Uterus (tissue), 4 donors: ENCODE data around the gene LRRIQ1. TPM values are rescaled to one million over a fixed set of nuclear protein-coding genes. Genes with fewer than 3 reads are reported as not detected.

ENCODE experiments used
- DNase-seq, 2 donors: peaks; one replicate each; pipeline ENCODE4 v3.0.0-alpha.2; 2019 to 2020
- H3K27ac ChIP-seq, 2 donors: fragments of 200-600 bp; sonication (generic); 1 replicate in 1 of 2; 2 replicates in 1 of 2; pipeline ENCODE4 v1.5.1; 2016 to 2018
- H3K27me3 ChIP-seq, 2 donors: fragments of 200-600 bp; sonication (generic); one replicate each; pipeline ENCODE4 v1.5.1; 2018 to 2019; ENCODE audit warnings: control low read depth in 1 of 2
- H3K36me3 ChIP-seq, 2 donors: fragments of 200-600 bp; sonication (generic); one replicate each; pipeline ENCODE4 v1.5.1; 2019; ENCODE audit warnings: control low read depth in 1 of 2
- H3K4me1 ChIP-seq, 2 donors: fragments of 200-600 bp; sonication (generic); one replicate each; pipeline ENCODE4 v1.5.1; 2018 to 2019; ENCODE audit warnings: control low read depth in 1 of 2
- H3K4me3 ChIP-seq, 2 donors: fragments of 200-600 bp; sonication (generic); 1 replicate in 1 of 2; 2 replicates in 1 of 2; pipeline ENCODE4 v1.5.1; 2018 to 2019; ENCODE audit warnings: mild to moderate bottlenecking in 1 of 2
- H3K9me3 ChIP-seq, 2 donors: fragments of 200-600 bp; sonication (generic); one replicate each; pipeline ENCODE4 v1.5.1; 2019; ENCODE audit warnings: control low read depth in 1 of 2
- POLR2A ChIP-seq, 2 donors: fragments of 450-650 bp; IDR thresholded peaks; one replicate each; pipeline ENCODE4 v1.6.1; 2016; ENCODE audit warnings: antibody characterized with exemption in 2 of 2, mild to moderate bottlenecking in 1 of 2, moderate library complexity in 1 of 2
- intact Hi-C: fragments of 100-400 bp; cut with DNase I; formaldehyde crosslinking; loops from one replicate; pipeline ENCODE4 v1.15.1; 2023; ENCODE audit warnings: low total_unique reads
- total RNA-seq, 4 donors: library from RNA; depleted of rRNA in 3 of 4; stranded (reverse); fragments of >200 nt in 3 of 4; gene quantifications; one replicate each; pipeline versions ENCODE4 v1.1.0 to v1.2.4, GENCODE V29; 2014 to 2023
- TF ChIP-seq, protein P1 (sequence below), 4 experiments: fragments of 200-600 bp in 2 of 4; fragments of 450-650 bp in 2 of 4; sonication (generic) in 2 of 4; IDR thresholded peaks; one replicate each; pipeline ENCODE4 v1.5.1; 2016 to 2019; ENCODE audit warnings: antibody characterized with exemption in 4 of 4, mild to moderate bottlenecking in 2 of 4, moderate library complexity in 1 of 4
- donor health status: DM: yes; HTN: yes; CAD: no.

Gene LRRIQ1
- total RNA-seq, 4 donors from 2014 or later, result 0.51 to 13.1 (median 1.9) TPM

DNA sequence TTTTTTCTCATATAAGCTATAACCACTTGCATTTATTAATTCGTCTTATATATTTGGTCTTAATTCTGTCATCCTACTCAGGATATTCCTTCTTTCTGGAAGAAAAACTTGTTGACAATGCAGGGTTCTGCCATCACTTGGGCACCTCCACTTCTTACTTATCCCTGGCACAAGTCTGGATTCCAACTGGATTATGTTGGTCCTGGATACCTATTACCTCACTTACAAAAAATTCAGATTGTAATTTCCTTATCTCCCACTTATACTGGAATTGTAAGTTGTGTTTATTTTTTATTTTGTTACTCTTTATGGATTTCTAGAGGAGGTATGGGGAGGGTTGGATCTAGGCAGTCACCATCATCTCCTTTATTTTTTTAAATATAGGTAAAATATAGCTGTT is 36.7 kb downstream of the LRRIQ1 start:
- no peaks in the 10 kb centered on the region for H3K4me1 ChIP-seq
- no peaks in the 10 kb centered on the region for H3K36me3 ChIP-seq
- no peak for TF ChIP-seq POLR2A (IDR thresholded peaks at IDR 0.05)
- TF ChIP-seq, protein P1, sequence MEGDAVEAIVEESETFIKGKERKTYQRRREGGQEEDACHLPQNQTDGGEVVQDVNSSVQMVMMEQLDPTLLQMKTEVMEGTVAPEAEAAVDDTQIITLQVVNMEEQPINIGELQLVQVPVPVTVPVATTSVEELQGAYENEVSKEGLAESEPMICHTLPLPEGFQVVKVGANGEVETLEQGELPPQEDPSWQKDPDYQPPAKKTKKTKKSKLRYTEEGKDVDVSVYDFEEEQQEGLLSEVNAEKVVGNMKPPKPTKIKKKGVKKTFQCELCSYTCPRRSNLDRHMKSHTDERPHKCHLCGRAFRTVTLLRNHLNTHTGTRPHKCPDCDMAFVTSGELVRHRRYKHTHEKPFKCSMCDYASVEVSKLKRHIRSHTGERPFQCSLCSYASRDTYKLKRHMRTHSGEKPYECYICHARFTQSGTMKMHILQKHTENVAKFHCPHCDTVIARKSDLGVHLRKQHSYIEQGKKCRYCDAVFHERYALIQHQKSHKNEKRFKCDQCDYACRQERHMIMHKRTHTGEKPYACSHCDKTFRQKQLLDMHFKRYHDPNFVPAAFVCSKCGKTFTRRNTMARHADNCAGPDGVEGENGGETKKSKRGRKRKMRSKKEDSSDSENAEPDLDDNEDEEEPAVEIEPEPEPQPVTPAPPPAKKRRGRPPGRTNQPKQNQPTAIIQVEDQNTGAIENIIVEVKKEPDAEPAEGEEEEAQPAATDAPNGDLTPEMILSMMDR (IDR thresholded peaks at IDR 0.05), result no peak
- intact Hi-C loops, result no loop called here
- no peak overlapping the region for H3K4me3 ChIP-seq
- no peaks in the 10 kb centered on the region for H3K27me3 ChIP-seq
- DNase-seq, result no peak
- no peaks in the 10 kb centered on the region for H3K9me3 ChIP-seq
- no peak overlapping the region for H3K27ac ChIP-seq

DNA sequence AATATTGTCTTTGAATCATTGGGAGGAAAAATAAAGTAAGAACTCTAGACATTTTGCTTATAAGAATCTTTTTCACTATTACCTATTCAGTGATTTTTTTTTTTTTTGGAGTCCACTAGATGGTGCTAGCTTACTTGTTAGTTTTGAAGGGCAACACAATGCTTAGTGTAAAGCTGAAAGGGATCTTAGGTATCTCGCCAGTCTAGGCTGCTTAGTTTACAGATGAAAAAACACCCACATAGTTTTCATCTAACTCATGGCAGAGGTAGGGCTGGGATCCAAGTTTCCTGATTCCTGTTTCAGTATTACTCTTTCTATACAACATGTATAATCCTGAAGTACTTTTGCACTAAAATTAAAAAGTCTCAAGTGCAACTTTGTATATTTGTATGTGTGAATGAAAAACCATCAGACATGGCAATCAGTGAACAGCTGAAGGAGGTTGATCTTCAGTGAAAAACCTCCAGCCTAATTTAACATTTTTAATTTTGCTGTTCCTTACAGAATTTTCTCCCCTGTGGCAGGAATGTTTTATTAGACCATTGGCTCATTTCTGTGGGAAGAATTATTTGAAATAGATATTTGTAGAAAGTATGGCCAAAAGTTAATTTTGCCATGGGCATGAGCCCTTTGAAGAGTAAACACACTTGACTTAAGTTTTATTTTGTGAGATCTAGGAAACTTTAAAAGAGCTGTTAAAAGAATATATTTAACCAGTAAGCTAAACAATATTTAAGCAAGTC is 40.7 kb downstream of the LRRIQ1 start:
- H3K27me3 ChIP-seq, result no peaks in the 10 kb centered on the region
- intact Hi-C loops, result no loop called here
- H3K4me3 ChIP-seq, result no peak overlapping the region
- no peak overlapping the region for H3K27ac ChIP-seq
- DNase-seq, result peak in 1 of 2 donors; percentile 17
- no peaks in the 10 kb centered on the region for H3K36me3 ChIP-seq
- no peak for TF ChIP-seq POLR2A (IDR thresholded peaks at IDR 0.05)
- TF ChIP-seq, protein P1 (IDR thresholded peaks at IDR 0.05), result peak; percentile 8 to 30 (median 23)
- no peaks in the 10 kb centered on the region for H3K9me3 ChIP-seq
- H3K4me1 ChIP-seq, result no peaks in the 10 kb centered on the region

DNA sequence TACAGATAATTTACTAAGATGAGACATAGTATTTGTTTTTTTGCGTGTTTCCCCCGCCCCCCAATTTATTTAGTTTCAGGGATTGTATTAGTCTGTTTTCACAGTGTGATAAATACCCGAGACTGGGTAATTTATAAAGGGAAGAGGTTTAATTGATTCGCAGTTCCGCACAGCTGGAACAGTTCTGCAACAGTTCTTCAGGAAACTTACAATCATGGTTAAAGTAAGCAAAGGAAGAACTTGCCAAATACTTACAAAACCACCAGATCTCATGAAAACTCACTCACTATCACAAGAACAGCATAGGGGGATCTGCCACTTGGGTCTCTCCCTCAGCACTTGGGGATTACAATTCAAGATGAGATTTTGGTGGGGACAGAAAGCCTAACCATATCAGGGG is 48.9 kb downstream of the LRRIQ1 start:
- no peak for DNase-seq
- TF ChIP-seq, protein P1 (IDR thresholded peaks at IDR 0.05), result no peak
- no peak for TF ChIP-seq POLR2A (IDR thresholded peaks at IDR 0.05)
- H3K4me3 ChIP-seq, result no peak overlapping the region
- H3K36me3 ChIP-seq, result no peaks in the 10 kb centered on the region
- intact Hi-C loops, result no loop called here
- no peaks in the 10 kb centered on the region for H3K9me3 ChIP-seq
- H3K27ac ChIP-seq, result no peak overlapping the region
- peaks cover 0 to 4% of the 10 kb centered on the region in 2 donors for H3K27me3 ChIP-seq
- H3K4me1 ChIP-seq, result no peaks in the 10 kb centered on the region

DNA sequence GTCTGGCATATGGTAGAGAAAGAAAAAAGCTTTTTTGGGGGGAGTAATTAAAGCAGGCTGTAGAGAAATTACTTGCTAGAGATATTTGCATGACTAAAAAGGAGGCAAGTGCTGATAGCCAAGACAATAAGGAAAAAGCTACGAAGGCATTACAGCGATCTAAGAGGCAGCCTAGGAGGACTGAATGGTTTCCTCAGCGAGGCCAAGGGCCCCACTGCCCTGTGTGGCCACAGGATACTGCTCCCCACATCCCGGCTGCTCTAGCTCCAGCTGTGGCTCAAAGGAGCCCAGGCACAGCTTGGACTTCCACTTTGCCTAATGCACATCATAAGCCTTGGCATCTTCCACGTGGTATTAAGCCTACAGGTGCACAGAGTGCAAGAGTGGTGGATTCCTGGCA is 53.6 kb downstream of the LRRIQ1 start:
- no peak for TF ChIP-seq POLR2A (IDR thresholded peaks at IDR 0.05)
- TF ChIP-seq, protein P1 (IDR thresholded peaks at IDR 0.05), result no peak
- Histone ChIP-seq H3K27ac (no peak overlapping the region), H3K4me1 (no peaks in the 10 kb centered on the region)

DNA sequence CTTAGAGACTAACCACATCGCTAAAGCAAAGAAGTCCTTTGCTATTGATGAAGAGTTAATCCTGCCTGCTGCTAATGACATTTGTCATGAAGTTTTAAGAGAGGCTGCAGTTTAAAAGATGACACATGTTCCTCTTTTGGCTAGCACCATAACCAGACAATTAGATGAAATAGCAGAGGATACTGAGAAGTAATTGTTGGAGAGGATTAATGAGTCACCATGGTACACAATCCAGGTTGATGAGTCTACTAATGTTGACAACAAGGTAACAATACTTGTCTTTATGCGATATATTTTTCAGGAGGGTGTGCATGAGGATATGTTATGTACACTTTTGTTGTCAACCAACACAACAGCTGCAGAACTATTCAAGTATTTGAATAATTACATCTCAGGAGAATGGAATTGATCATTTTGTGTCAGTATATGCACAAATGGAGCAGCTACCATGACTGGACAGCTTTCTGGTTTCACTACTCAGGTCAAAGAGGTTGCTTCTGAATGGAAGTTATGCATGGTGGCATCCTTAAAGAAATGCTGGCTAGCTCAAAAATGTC is 56.7 kb downstream of the LRRIQ1 start:
- no peaks in the 10 kb centered on the region for H3K9me3 ChIP-seq

More for the DNA sequence above, 53.6 kb downstream of the LRRIQ1 start:
- Histone ChIP-seq H3K4me3 (no peak overlapping the region), H3K36me3 (no peaks in the 10 kb centered on the region), H3K27me3 (no peaks in the 10 kb centered on the region), H3K9me3 (no peaks in the 10 kb centered on the region)
- no peak for DNase-seq
- intact Hi-C loops, result no loop called here

More for the DNA sequence above, 56.7 kb downstream of the LRRIQ1 start:
- intact Hi-C loops, result no loop called here
- no peak for DNase-seq
- H3K27me3 ChIP-seq, result no peaks in the 10 kb centered on the region
- no peak for TF ChIP-seq POLR2A (IDR thresholded peaks at IDR 0.05)
- TF ChIP-seq, protein P1 (IDR thresholded peaks at IDR 0.05), result no peak
- no peaks in the 10 kb centered on the region for H3K36me3 ChIP-seq
- no peak overlapping the region for H3K27ac ChIP-seq
- H3K4me3 ChIP-seq, result no peak overlapping the region
- no peaks in the 10 kb centered on the region for H3K4me1 ChIP-seq
